Astrocyte (in vitro differentiated cells and primary cell): ENCODE data around the gene TRAM2. TPM values are rescaled to one million over a fixed set of nuclear protein-coding genes. Genes with fewer than 3 reads are reported as not detected.

Experiments
- DNase-seq: peaks from one replicate; pipeline ENCODE4 v3.0.0-alpha.2; 2010; ENCODE audit warnings: low read depth
- FAIRE-seq: peaks from 2 replicates; lab custom pipeline; 2011; peaks lifted over from hg19 to GRCh38; lab: Jason Lieb, UNC
- H2AFZ ChIP-seq: 2 replicates; pipeline ENCODE4 v1.6.0; 2012; ENCODE audit warnings: low read depth, low read length, inconsistent platforms
- H3K27ac ChIP-seq: 2 replicates; pipeline ENCODE4 v1.5.1; 2011; ENCODE audit warnings: low read depth, low read length, inconsistent platforms
- H3K27me3 ChIP-seq: 2 replicates; pipeline ENCODE4 v1.6.0; 2011; ENCODE audit warnings: low read length, inconsistent platforms; ENCODE audit not compliant: insufficient read depth
- H3K36me3 ChIP-seq: 2 replicates; pipeline ENCODE4 v1.5.1; 2011; ENCODE audit warnings: low read length, inconsistent platforms; ENCODE audit not compliant: insufficient read depth
- H3K4me1 ChIP-seq: 2 replicates; pipeline ENCODE4 v1.5.1; 2011; ENCODE audit warnings: low read length, inconsistent platforms; ENCODE audit not compliant: insufficient read depth
- H3K4me2 ChIP-seq: 2 replicates; pipeline ENCODE4 v1.6.0; 2012; ENCODE audit warnings: low read length, inconsistent platforms
- H3K4me3 ChIP-seq: 2 replicates; pipeline ENCODE4 v1.5.1; 2011; ENCODE audit warnings: low read depth, mild to moderate bottlenecking, low read length, inconsistent platforms; ENCODE audit not compliant: insufficient read depth
- H3K79me2 ChIP-seq: 2 replicates; pipeline ENCODE4 v1.6.0; 2012; ENCODE audit warnings: mild to moderate bottlenecking, low read length, inconsistent platforms; ENCODE audit not compliant: insufficient read depth
- H3K9ac ChIP-seq: 2 replicates; pipeline ENCODE4 v1.6.0; 2012; ENCODE audit warnings: mild to moderate bottlenecking, low read length, inconsistent platforms
- H3K9me3 ChIP-seq: 2 replicates; pipeline ENCODE4 v1.5.1; 2012; ENCODE audit warnings: low read depth, mild to moderate bottlenecking, low read length, inconsistent platforms; ENCODE audit not compliant: insufficient read depth
- H4K20me1 ChIP-seq: 2 replicates; pipeline ENCODE4 v1.6.0; 2012; ENCODE audit warnings: low read length, inconsistent platforms; ENCODE audit not compliant: insufficient read depth
- H3K27ac Mint-ChIP-seq: one replicate; pipeline ENCODE4 v1.8.0; 2021; ENCODE audit warnings: mild to moderate bottlenecking, mixed read lengths; ENCODE audit not compliant: unreplicated experiment
- H3K27me3 Mint-ChIP-seq: one replicate; pipeline ENCODE4 v1.8.0; 2021; ENCODE audit warnings: low read depth, mixed read lengths; ENCODE audit not compliant: unreplicated experiment
- H3K36me3 Mint-ChIP-seq: one replicate; pipeline ENCODE4 v1.8.0; 2021; ENCODE audit warnings: low read depth, mixed read lengths; ENCODE audit not compliant: unreplicated experiment
- H3K4me1 Mint-ChIP-seq: one replicate; pipeline ENCODE4 v1.8.0; 2021; ENCODE audit warnings: low read depth, mixed read lengths; ENCODE audit not compliant: unreplicated experiment
- H3K4me3 Mint-ChIP-seq: one replicate; pipeline ENCODE4 v1.8.0; 2021; ENCODE audit warnings: mild to moderate bottlenecking, moderate library complexity, mixed read lengths; ENCODE audit not compliant: unreplicated experiment
- H3K9me3 Mint-ChIP-seq: one replicate; pipeline ENCODE4 v1.8.0; 2021; ENCODE audit warnings: mild to moderate bottlenecking, mixed read lengths; ENCODE audit not compliant: unreplicated experiment
- EZH2 ChIP-seq: IDR thresholded peaks from 2 replicates; pipeline ENCODE4 v1.6.1; 2012; ENCODE audit warnings: mild to moderate bottlenecking, low read length, inconsistent platforms; ENCODE audit not compliant: insufficient read depth
- total RNA-seq: library from RNA; stranded (reverse); gene quantifications from 2 replicates; pipeline ENCODE4 v1.2.1, GENCODE V29; 2021
- TF ChIP-seq, protein P1 (sequence below): IDR thresholded peaks from 2 replicates; pipeline ENCODE4 v1.5.1; 2011; ENCODE audit warnings: low read depth, mild to moderate bottlenecking, inconsistent platforms, low read length, moderate library complexity; ENCODE audit not compliant: insufficient read depth

The TRAM2 gene
- total RNA-seq, 1 donor from 2014 or later: 93.4 TPM

DNA sequence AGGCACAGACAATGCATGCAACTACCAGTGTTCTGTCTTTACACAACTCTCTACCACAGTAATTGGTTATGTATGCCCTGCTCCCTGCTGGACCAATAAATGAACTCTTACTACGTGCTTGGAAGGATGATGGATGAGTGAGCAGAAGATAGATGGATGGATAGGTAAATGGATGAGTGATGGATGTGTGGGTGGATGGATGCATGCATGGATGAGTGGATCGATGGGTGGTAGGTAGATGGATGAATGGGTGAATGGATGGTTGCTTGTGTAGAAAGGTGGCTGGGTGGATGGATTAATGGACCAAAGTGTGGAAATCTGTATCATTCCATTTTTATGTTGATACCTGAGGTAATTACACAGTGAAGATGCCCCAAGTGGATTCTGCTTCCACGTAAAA, 10.1 kb upstream of the TRAM2 start:
- H3K27ac Mint-ChIP-seq: no peak overlapping the region
- no peaks in the 10 kb centered on the region for H4K20me1 ChIP-seq
- H3K27me3 ChIP-seq: no peaks in the 10 kb centered on the region
- no peaks in the 10 kb centered on the region for H3K9me3 ChIP-seq
- no peaks in the 10 kb centered on the region for H3K79me2 ChIP-seq
- H3K36me3 ChIP-seq: no peaks in the 10 kb centered on the region
- H3K27me3 Mint-ChIP-seq: no peaks in the 10 kb centered on the region
- H3K4me1 Mint-ChIP-seq: peaks cover 15% of the 10 kb centered on the region
- H3K9ac ChIP-seq: no peak overlapping the region
- no peak for DNase-seq
- no peak overlapping the region for H2AFZ ChIP-seq
- H3K4me3 Mint-ChIP-seq: no peak overlapping the region
- no peaks in the 10 kb centered on the region for H3K9me3 Mint-ChIP-seq
- no peak for TF ChIP-seq EZH2
- TF ChIP-seq, protein P1, sequence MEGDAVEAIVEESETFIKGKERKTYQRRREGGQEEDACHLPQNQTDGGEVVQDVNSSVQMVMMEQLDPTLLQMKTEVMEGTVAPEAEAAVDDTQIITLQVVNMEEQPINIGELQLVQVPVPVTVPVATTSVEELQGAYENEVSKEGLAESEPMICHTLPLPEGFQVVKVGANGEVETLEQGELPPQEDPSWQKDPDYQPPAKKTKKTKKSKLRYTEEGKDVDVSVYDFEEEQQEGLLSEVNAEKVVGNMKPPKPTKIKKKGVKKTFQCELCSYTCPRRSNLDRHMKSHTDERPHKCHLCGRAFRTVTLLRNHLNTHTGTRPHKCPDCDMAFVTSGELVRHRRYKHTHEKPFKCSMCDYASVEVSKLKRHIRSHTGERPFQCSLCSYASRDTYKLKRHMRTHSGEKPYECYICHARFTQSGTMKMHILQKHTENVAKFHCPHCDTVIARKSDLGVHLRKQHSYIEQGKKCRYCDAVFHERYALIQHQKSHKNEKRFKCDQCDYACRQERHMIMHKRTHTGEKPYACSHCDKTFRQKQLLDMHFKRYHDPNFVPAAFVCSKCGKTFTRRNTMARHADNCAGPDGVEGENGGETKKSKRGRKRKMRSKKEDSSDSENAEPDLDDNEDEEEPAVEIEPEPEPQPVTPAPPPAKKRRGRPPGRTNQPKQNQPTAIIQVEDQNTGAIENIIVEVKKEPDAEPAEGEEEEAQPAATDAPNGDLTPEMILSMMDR: no peak
- FAIRE-seq: no peak
- no peak overlapping the region for H3K4me2 ChIP-seq
- H3K36me3 Mint-ChIP-seq: no peaks in the 10 kb centered on the region
- H3K4me1 ChIP-seq: peaks cover 11% of the 10 kb centered on the region
- no peak overlapping the region for H3K27ac ChIP-seq
- no peak overlapping the region for H3K4me3 ChIP-seq

DNA sequence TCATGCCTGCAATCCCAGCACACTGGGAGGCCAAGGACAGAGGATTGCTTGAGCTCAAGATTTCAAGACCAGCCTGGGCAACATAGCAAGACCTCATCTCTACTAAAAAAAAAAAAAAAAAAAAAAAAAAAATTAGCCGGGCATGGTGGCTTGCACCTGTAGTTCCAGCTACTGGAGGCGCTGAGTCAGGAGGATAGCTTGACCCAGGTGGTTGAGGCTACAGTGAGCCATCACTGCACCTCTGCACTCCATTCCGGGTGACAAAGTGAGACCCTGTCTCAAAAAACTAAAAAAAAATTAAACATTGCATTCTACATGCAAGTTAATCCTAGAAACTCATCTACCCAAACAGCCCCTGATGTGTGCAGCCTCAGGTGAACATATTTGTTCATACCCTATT, 7.3 kb upstream of the TRAM2 start:
- no peaks in the 10 kb centered on the region for H3K36me3 ChIP-seq
- no peak overlapping the region for H3K27ac ChIP-seq
- no peak overlapping the region for H3K4me2 ChIP-seq
- no peak overlapping the region for H3K9ac ChIP-seq
- FAIRE-seq (no peak), DNase-seq (no peak)
- Mint-ChIP-seq H3K4me3 (no peak overlapping the region), H3K9me3 (peaks cover 2% of the 10 kb centered on the region), H3K36me3 (peaks cover 5% of the 10 kb centered on the region), H3K27ac (no peak overlapping the region), H3K4me1 (peaks cover 8% of the 10 kb centered on the region), H3K27me3 (no peaks in the 10 kb centered on the region)
- H3K27me3 ChIP-seq: no peaks in the 10 kb centered on the region
- no peak for TF ChIP-seq EZH2
- TF ChIP-seq, protein P1: no peak
- H3K4me3 ChIP-seq: no peak overlapping the region
- peaks cover 4% of the 10 kb centered on the region for H3K4me1 ChIP-seq
- H3K79me2 ChIP-seq: no peaks in the 10 kb centered on the region
- no peak overlapping the region for H2AFZ ChIP-seq
- H3K9me3 ChIP-seq: no peaks in the 10 kb centered on the region
- H4K20me1 ChIP-seq: no peaks in the 10 kb centered on the region

DNA sequence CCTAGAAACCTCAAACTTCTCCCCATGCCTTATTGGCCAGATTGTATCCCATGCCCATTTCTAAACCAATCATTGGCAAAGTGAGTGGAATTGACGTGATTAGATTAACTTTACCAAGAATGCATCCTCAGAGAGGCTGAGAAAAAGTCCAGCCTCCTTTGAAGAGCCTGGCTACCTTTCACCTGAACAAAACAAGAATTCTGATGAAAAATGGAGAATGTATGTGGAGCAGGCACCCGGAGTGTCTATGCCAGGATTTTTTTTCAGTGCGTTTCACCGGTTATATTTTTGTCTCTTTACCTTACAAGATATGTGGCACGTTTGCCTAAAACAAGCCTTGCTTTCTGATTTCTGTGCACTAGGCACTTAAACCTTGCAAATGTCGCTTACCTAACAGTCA, 6.1 kb upstream of the TRAM2 start:
- Histone ChIP-seq H3K36me3 (no peaks in the 10 kb centered on the region), H3K9me3 (no peaks in the 10 kb centered on the region), H2AFZ (no peak overlapping the region), H3K27me3 (no peaks in the 10 kb centered on the region), H3K4me1 (peaks cover 2% of the 10 kb centered on the region), H3K27ac (no peak overlapping the region), H4K20me1 (no peaks in the 10 kb centered on the region), H3K9ac (no peak overlapping the region), H3K4me3 (no peak overlapping the region), H3K4me2 (no peak overlapping the region), H3K79me2 (peaks cover 1% of the 10 kb centered on the region)
- no peaks in the 10 kb centered on the region for H3K27me3 Mint-ChIP-seq
- peaks cover 3% of the 10 kb centered on the region for H3K4me1 Mint-ChIP-seq
- no peak overlapping the region for H3K4me3 Mint-ChIP-seq
- peaks cover 5% of the 10 kb centered on the region for H3K36me3 Mint-ChIP-seq
- TF ChIP-seq, protein P1: no peak
- no peak for TF ChIP-seq EZH2
- no peak for FAIRE-seq
- DNase-seq: no peak
- no peak overlapping the region for H3K27ac Mint-ChIP-seq
- H3K9me3 Mint-ChIP-seq: peaks cover 5% of the 10 kb centered on the region
